IMR-90 (cell line): ENCODE results near the gene HOXA13. TPM values are rescaled to one million over a fixed set of nuclear protein-coding genes. Genes with fewer than 3 reads are reported as not detected.
A peak's percentile ranks its signal among the peaks of the same experiment; 100 is the strongest.

Experiments
- ATAC-seq: fragments of 200-7000 bp; cut with Tn5 transposase; 2 replicates; pipeline ENCODE4 v1.9.1; 2020; ENCODE audit warnings: low read depth, mild to moderate bottlenecking, moderate library complexity
- BruUV-seq: library from RNA; stranded (reverse); fragments of 400-500 nt; replicated peaks from 2 replicates; lab custom pipeline; 2021; lab: Mats Ljungman, UMichigan
- CTCF ChIA-PET: fragments of 300-600 bp; formaldehyde crosslinking; extraction: SDS; loops from one replicate; lab custom pipeline; 2021; ENCODE audit warnings: antibody characterized with exemption; lab: Yijun Ruan, JAX
- POLR2A ChIA-PET: fragments of 300-600 bp; sonication (Branson Sonifier 250); formaldehyde crosslinking; loops from one replicate; lab custom pipeline; 2022; ENCODE audit warnings: antibody characterized with exemption; ENCODE audit not compliant: unreplicated experiment; lab: Charles Lee
- DNase-seq: peaks from one replicate; pipeline ENCODE4 v3.0.0; 2013
- H2AFZ ChIP-seq: replicated peaks from 2 replicates; pipeline ENCODE3; 2013; ENCODE audit warnings: low read length, mild to moderate bottlenecking; ENCODE audit not compliant: poor library complexity
- H2AK5ac ChIP-seq: 2 replicates; pipeline ENCODE4 v1.6.1; 2013; ENCODE audit warnings: low read depth, low read length, inconsistent platforms
- H2AK9ac ChIP-seq: replicated peaks from 2 replicates; pipeline ENCODE3; 2013; ENCODE audit warnings: mild to moderate bottlenecking, low read depth, low read length, moderate library complexity; ENCODE audit not compliant: poor library complexity
- H2BK120ac ChIP-seq: 2 replicates; pipeline ENCODE4 v1.6.1; 2013; ENCODE audit warnings: low read depth, low read length, inconsistent platforms
- H2BK15ac ChIP-seq: 3 replicates; pipeline ENCODE4 v1.6.1; 2013; ENCODE audit warnings: low read depth, low read length, inconsistent platforms
- H2BK20ac ChIP-seq: 2 replicates; pipeline ENCODE4 v1.6.1; 2013; ENCODE audit warnings: low read depth, mild to moderate bottlenecking, inconsistent platforms, low read length, moderate library complexity
- H2BK5ac ChIP-seq: 2 replicates; pipeline ENCODE4 v1.6.1; 2013; ENCODE audit warnings: mild to moderate bottlenecking, low read depth, low read length, inconsistent platforms; ENCODE audit not compliant: poor library complexity, severe bottlenecking
- H3K14ac ChIP-seq: replicated peaks from 2 replicates; pipeline ENCODE4 v1.6.1; 2013; ENCODE audit warnings: low read depth, low read length, inconsistent platforms
- H3K18ac ChIP-seq: 2 replicates; pipeline ENCODE4 v1.6.1; 2013; ENCODE audit warnings: low read depth, low read length, control low read depth
- H3K23ac ChIP-seq: 2 replicates; pipeline ENCODE4 v1.6.1; 2013; ENCODE audit warnings: low read depth, low read length, inconsistent platforms
- H3K27ac ChIP-seq: 2 replicates; pipeline ENCODE4 v1.5.1; 2013; ENCODE audit warnings: mild to moderate bottlenecking, control low read depth, low read length; ENCODE audit not compliant: insufficient read depth
- H3K27me3 ChIP-seq: 2 replicates; pipeline ENCODE4 v1.6.1; 2013; ENCODE audit warnings: low read length; ENCODE audit not compliant: control insufficient read depth, insufficient read depth
- H3K36me3 ChIP-seq: 2 replicates; pipeline ENCODE4 v1.6.1; 2013; ENCODE audit warnings: low read length, mixed read lengths; ENCODE audit not compliant: control insufficient read depth, insufficient read depth
- H3K4ac ChIP-seq: 2 replicates; pipeline ENCODE4 v1.6.1; 2013; ENCODE audit warnings: low read depth, low read length, inconsistent platforms
- H3K4me1 ChIP-seq: 2 replicates; pipeline ENCODE4 v1.6.1; 2013; ENCODE audit warnings: low read length, mixed read lengths; ENCODE audit not compliant: control insufficient read depth, insufficient read depth
- H3K4me2 ChIP-seq: 2 replicates; pipeline ENCODE4 v1.6.1; 2013; ENCODE audit warnings: low read depth, mild to moderate bottlenecking, control low read depth, low read length, moderate library complexity
- H3K4me3 ChIP-seq: 2 replicates; pipeline ENCODE4 v1.5.1; 2013; ENCODE audit warnings: low read depth, mild to moderate bottlenecking, control low read depth, low read length, moderate library complexity; ENCODE audit not compliant: insufficient read depth
- H3K56ac ChIP-seq: 2 replicates; pipeline ENCODE4 v1.6.1; 2013; ENCODE audit warnings: low read length, inconsistent platforms; ENCODE audit not compliant: insufficient read depth; ENCODE audit errors: extremely low read depth
- H3K79me1 ChIP-seq, 2 experiments: 2 replicates each; pipeline ENCODE4 v1.6.1; 2013; ENCODE audit warnings: low read length in 2 of 2, inconsistent platforms in 1 of 2, low read depth in 1 of 2
- H3K9ac ChIP-seq: 2 replicates; pipeline ENCODE4 v1.6.1; 2013; ENCODE audit warnings: low read depth, low read length, control low read depth
- H3K9me1 ChIP-seq: 2 replicates; pipeline ENCODE4 v1.6.1; 2013; ENCODE audit warnings: low read length, inconsistent platforms; ENCODE audit not compliant: insufficient read depth
- H3K9me3 ChIP-seq: 2 replicates; pipeline ENCODE4 v1.6.1; 2013; ENCODE audit warnings: low read length; ENCODE audit not compliant: control insufficient read depth, insufficient read depth
- H4K20me1 ChIP-seq: 2 replicates; pipeline ENCODE4 v1.6.1; 2013; ENCODE audit warnings: low read length, inconsistent platforms; ENCODE audit not compliant: insufficient read depth
- H4K5ac ChIP-seq: 2 replicates; pipeline ENCODE4 v1.6.1; 2013; ENCODE audit warnings: mild to moderate bottlenecking, low read depth, low read length, control low read depth
- H4K8ac ChIP-seq, 2 experiments: 2 replicates each; pipeline ENCODE4 v1.6.1; 2013; ENCODE audit warnings: low read depth in 2 of 2, low read length in 2 of 2, control low read depth in 1 of 2, inconsistent platforms in 1 of 2
- H4K91ac ChIP-seq: 2 replicates; pipeline ENCODE4 v1.6.1; 2013; ENCODE audit warnings: low read depth, low read length, inconsistent platforms; ENCODE audit not compliant: insufficient read depth
- CHD1 ChIP-seq: IDR thresholded peaks from 2 replicates; pipeline ENCODE4 v1.6.1; 2012; ENCODE audit warnings: low read depth, low read length, improper control_type of control experiment
- FOS ChIP-seq: fragments of 150-350 bp; IDR thresholded peaks from 2 replicates; pipeline ENCODE4 v1.6.1; 2016; ENCODE audit warnings: low read depth, low read length
- MAZ ChIP-seq: IDR thresholded peaks from 2 replicates; pipeline ENCODE4 v1.6.1; 2012; ENCODE audit warnings: low read depth, mild to moderate bottlenecking, low read length, improper control_type of control experiment, moderate library complexity, borderline replicate concordance
- NFE2L2 ChIP-seq: fragments of 150-350 bp; IDR thresholded peaks from 2 replicates; pipeline ENCODE4 v1.6.1; 2016; ENCODE audit warnings: low read depth, mild to moderate bottlenecking, low read length
- POLR2A ChIP-seq: IDR thresholded peaks from 2 replicates; pipeline ENCODE4 v1.6.1; 2012; ENCODE audit warnings: mild to moderate bottlenecking, low read depth, low read length
- RAD21 ChIP-seq: IDR thresholded peaks from 2 replicates; pipeline ENCODE4 v1.6.1; 2012; ENCODE audit warnings: low read length, improper control_type of control experiment
- RCOR1 ChIP-seq: IDR thresholded peaks from 2 replicates; pipeline ENCODE4 v1.6.1; 2012; ENCODE audit warnings: mild to moderate bottlenecking, low read length, improper control_type of control experiment; ENCODE audit not compliant: insufficient replicate concordance
- SMC3 ChIP-seq: fragments of 150-350 bp; IDR thresholded peaks from 2 replicates; pipeline ENCODE4 v1.6.1; 2016; ENCODE audit warnings: low read depth, mild to moderate bottlenecking, antibody characterized with exemption, low read length, moderate library complexity
- WGBS, 2 experiments: methylation state at CpG; one replicate each; pipeline versions ENCODE4 v1.1.5 to v1.1.7; 2013; ENCODE audit warnings: missing lambda C conversion rate in 2 of 2; ENCODE audit not compliant: insufficient read length in 1 of 2; ENCODE audit errors: extremely low coverage in 2 of 2; 5-methylcytosine and 5-hydroxymethylcytosine counted together
- dilution Hi-C: fragments of 300-500 bp; cut with HindIII; formaldehyde crosslinking; loops from one replicate; pipeline ENCODE4 v1.14.3; 2018; ENCODE audit warnings: low sequenced_read_pairs; ENCODE audit not compliant: unreplicated experiment
- in situ Hi-C: fragments of 300-500 bp; cut with MboI; formaldehyde crosslinking; loops from 3 replicates; pipeline ENCODE4 v1.14.3; 2019; ENCODE audit warnings: low sequenced_read_pairs, inconsistent platforms, mixed read lengths
- intact Hi-C: fragments of 100-400 bp; cut with micrococcal nuclease; formaldehyde crosslinking; loops from 2 replicates; pipeline ENCODE4 v1.10.0; 2022
- polyA plus RNA-seq, 3 experiments: library from polyadenylated mRNA; depleted of rRNA; stranded (reverse); fragments of >200 nt; gene quantifications; 2 replicates each; pipeline ENCODE4 v1.2.3, GENCODE V29; 2012; ENCODE audit warnings: low replicate concordance in 1 of 3
- total RNA-seq: library from RNA; depleted of rRNA; stranded (reverse); fragments of >200 nt; gene quantifications from 2 replicates; pipeline ENCODE4 v1.2.3, GENCODE V29; 2012
- TF ChIP-seq, protein P1 (sequence below): fragments of 150-350 bp; IDR thresholded peaks from 2 replicates; pipeline ENCODE4 v1.6.1; 2016; ENCODE audit warnings: low read depth, mild to moderate bottlenecking, low read length, moderate library complexity, borderline replicate concordance
- TF ChIP-seq, protein P2 (sequence below): fragments of 150-350 bp; IDR thresholded peaks from 2 replicates; pipeline ENCODE4 v1.6.1; 2017; ENCODE audit warnings: mild to moderate bottlenecking, antibody characterized with exemption, low read length, low read depth

Gene HOXA13
- total and polyA plus RNA-seq, 2 of the 4 experiments (the other 2 are of a cell fraction) = not detected

DNA sequence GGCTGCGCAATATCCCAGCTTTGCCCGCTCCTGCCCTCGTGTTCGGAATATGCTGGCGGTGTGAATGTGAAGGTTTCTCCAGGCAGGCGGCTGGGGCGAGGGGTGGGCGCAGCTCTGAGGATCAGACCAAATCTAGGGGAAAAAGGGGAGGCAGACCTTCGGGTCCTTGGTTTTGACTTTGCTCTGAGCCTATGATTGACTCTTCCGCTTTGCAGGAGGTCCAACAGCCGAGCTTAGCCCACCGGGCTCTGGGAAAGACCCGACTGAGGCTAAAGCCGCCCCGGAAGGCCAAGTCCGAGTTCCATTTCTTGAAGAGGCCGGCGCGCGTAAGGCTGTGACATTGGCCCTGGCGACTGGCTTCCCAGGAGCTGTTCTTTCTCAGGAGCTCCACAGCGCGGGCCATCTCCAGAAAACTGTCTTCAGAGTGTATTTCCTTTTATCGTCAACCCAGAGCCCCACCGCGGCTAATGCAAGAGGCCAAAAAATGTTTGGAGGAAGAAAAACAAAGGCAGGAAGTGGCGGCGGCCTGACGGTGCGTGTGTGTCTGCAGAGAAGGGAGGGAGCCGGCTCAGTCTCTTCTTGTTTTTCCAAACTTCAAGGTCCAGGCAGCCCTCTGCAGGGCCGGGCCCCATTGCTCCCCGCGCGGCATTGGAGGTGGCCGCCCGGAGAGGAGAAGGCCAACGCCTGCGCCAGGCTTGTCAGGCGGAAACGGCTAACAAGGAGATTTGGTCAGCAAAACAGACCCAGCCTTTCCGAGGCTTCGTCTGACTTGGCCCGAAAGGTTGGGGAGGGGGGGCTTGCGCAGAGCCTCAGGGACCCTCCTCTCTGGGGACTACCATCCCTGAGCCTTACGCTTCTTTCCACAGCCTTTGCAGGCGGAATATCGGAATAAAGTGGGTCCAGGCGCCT lies 11.3 kb downstream of the HOXA13 start (continued):
- TF ChIP-seq NFE2L2 (no peak), RCOR1 (no peak)

DNA sequence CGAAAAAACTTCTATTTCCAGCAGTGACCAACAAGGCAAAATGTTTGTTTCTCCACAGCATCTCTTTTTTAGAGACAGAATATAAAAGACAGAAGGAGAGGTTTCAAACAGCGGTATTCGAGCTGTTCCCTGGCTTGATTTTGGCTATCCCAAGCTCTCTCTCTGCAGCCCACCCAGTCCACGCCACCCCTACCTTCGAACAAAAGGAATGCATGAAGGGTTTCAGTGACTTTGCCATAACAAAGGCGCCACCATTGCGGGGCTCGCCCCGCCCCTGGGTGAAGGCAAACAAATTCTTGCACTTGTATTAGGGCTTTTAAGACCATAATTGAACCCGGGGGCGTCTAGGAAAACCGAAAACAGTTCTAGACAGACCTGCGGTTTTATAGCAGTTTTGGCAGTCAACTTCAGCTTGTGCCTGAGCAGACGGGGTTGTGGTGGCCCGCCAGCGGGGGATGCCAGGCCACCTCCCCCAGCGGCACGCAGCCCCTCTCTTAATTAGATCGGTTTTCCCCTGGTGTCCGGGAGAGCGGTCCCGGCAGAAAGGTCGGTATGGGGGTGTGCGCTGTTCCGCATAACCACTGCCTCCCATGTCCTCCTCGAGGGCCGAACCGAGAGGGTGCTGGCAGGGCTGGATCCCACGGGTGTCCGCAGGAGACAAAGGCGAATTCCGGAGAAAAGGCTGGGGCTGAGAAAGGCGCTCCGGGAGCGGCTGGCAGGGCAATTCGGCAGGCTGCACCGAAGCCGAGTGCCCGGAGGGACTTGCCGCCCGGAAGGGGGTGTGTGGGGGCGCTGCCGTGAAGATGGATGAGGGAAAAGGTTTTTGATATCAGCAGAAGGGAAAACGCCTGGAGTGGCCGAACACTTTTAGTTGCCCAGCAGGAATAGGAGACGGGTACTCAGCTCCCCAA lies 12.2 kb downstream of the HOXA13 start:
- no peak overlapping the region for H3K4ac ChIP-seq
- H3K9me3 ChIP-seq = peaks cover 19% of the 10 kb centered on the region; the same call in 1 of the 2 replicates
- H3K79me1 ChIP-seq = no peaks in the 10 kb centered on the region
- peaks cover 97% of the 10 kb centered on the region for H3K27me3 ChIP-seq
- no peak for DNase-seq
- no peak overlapping the region for H3K9ac ChIP-seq
- no peak overlapping the region for H2AK9ac ChIP-seq
- H4K5ac ChIP-seq = no peak overlapping the region
- ChIA-PET POLR2A (no interaction called here), CTCF (interaction anchor here (1.7 kb wide), 1 partner anchor 8 kb away, joined by 10 read pairs; no protein-coding TSS in a partner anchor)
- H3K9me1 ChIP-seq = no peaks in the 10 kb centered on the region
- H3K18ac ChIP-seq = no peak overlapping the region
- no peak overlapping the region for H3K27ac ChIP-seq
- intact Hi-C loops (no loop called here), dilution Hi-C loops (no loop called here), in situ Hi-C loops (no loop called here)
- no peak overlapping the region for H3K4me2 ChIP-seq
- H2AFZ ChIP-seq = peak overlapping the region; percentile 71
- H2BK15ac ChIP-seq = no peak overlapping the region
- no peak overlapping the region for H3K4me3 ChIP-seq
- WGBS, 2 experiments = 10% methylated on average over 13 of the region's 46 CpGs; no CpG with 5 or more reads in 1 of the 2 experiments
- H2BK20ac ChIP-seq = no peak overlapping the region
- peaks cover 3% of the 10 kb centered on the region; the same call in 1 of the 2 replicates for H3K4me1 ChIP-seq
- H3K36me3 ChIP-seq = no peaks in the 10 kb centered on the region
- H4K20me1 ChIP-seq = peaks cover 17% of the 10 kb centered on the region; the same call in 1 of the 2 replicates
- H2BK5ac ChIP-seq = no peak overlapping the region
- no peak overlapping the region for H3K56ac ChIP-seq
- no TSS peak for BruUV-seq
- no peak overlapping the region for H2BK120ac ChIP-seq
- no peak overlapping the region for H2AK5ac ChIP-seq
- no peak overlapping the region for H4K8ac ChIP-seq
- H3K14ac ChIP-seq = no peak overlapping the region
- ATAC-seq = no peak
- no peak overlapping the region for H4K91ac ChIP-seq
- 0 out of 2 replicates have a peak overlapping the region, but pooled peaks have one; percentile 11 for H3K23ac ChIP-seq
- TF ChIP-seq RCOR1 = no peak
- TF ChIP-seq, protein P1, sequence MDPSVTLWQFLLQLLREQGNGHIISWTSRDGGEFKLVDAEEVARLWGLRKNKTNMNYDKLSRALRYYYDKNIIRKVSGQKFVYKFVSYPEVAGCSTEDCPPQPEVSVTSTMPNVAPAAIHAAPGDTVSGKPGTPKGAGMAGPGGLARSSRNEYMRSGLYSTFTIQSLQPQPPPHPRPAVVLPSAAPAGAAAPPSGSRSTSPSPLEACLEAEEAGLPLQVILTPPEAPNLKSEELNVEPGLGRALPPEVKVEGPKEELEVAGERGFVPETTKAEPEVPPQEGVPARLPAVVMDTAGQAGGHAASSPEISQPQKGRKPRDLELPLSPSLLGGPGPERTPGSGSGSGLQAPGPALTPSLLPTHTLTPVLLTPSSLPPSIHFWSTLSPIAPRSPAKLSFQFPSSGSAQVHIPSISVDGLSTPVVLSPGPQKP = no peak
- no peak for TF ChIP-seq FOS
- TF ChIP-seq, protein P2, sequence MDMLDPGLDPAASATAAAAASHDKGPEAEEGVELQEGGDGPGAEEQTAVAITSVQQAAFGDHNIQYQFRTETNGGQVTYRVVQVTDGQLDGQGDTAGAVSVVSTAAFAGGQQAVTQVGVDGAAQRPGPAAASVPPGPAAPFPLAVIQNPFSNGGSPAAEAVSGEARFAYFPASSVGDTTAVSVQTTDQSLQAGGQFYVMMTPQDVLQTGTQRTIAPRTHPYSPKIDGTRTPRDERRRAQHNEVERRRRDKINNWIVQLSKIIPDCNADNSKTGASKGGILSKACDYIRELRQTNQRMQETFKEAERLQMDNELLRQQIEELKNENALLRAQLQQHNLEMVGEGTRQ = no peak
- no peak for TF ChIP-seq MAZ
- TF ChIP-seq CHD1 = no peak
- no peak for TF ChIP-seq POLR2A
- no peak for TF ChIP-seq SMC3
- TF ChIP-seq RAD21 = no peak
